ENCODE results near the gene ATG16L2. TPM values are rescaled to one million over a fixed set of nuclear protein-coding genes. Genes with fewer than 3 reads are reported as not detected.
"Not testable (repeated sequence)": the region's sequence is repeated elsewhere in the genome, so short reads cannot be mapped to it uniquely, and the experiment has no call there.

The ATG16L2 gene
- total and polyA plus RNA-seq, 4 donors, result 42.6 to 86.0 (median 61.4) TPM

- 87 to 100% methylated on average over 6 of the region's 6 CpGs for WGBS, 2 donors
- H3K4me1 ChIP-seq (ENCODE audit: control insufficient read depth in 5 of 5, insufficient read depth in 5 of 5, low read length in 5 of 5), result no peaks in the 10 kb centered on the region
- no peaks in the 10 kb centered on the region for H3K27me3 ChIP-seq (ENCODE audit: control insufficient read depth in 3 of 3, insufficient read depth in 3 of 3, low read length in 2 of 3)
- TF ChIP-seq, protein P1, sequence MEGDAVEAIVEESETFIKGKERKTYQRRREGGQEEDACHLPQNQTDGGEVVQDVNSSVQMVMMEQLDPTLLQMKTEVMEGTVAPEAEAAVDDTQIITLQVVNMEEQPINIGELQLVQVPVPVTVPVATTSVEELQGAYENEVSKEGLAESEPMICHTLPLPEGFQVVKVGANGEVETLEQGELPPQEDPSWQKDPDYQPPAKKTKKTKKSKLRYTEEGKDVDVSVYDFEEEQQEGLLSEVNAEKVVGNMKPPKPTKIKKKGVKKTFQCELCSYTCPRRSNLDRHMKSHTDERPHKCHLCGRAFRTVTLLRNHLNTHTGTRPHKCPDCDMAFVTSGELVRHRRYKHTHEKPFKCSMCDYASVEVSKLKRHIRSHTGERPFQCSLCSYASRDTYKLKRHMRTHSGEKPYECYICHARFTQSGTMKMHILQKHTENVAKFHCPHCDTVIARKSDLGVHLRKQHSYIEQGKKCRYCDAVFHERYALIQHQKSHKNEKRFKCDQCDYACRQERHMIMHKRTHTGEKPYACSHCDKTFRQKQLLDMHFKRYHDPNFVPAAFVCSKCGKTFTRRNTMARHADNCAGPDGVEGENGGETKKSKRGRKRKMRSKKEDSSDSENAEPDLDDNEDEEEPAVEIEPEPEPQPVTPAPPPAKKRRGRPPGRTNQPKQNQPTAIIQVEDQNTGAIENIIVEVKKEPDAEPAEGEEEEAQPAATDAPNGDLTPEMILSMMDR (IDR thresholded peaks at IDR 0.05; ENCODE audit: control extremely low read depth, extremely low read depth), result no peak
- no peak for DNase-seq
- no peak overlapping the region for H3K27ac ChIP-seq (ENCODE audit: low read depth in 1 of 2, low read length in 1 of 2)
- no peaks in the 10 kb centered on the region for H3K9me3 ChIP-seq (ENCODE audit: control insufficient read depth in 4 of 4, insufficient read depth in 3 of 4, low read length in 3 of 4)
- ATAC-seq (ENCODE audit: insufficient read depth, low FRiP score), result no peak
- H3K4me3 ChIP-seq, result no peak overlapping the region
- H3K9ac ChIP-seq (ENCODE audit: insufficient read depth in 1 of 2, low read length in 2 of 2), result no peak overlapping the region
- no peaks in the 10 kb centered on the region for H3K36me3 ChIP-seq (ENCODE audit: control insufficient read depth in 4 of 4, insufficient read depth in 4 of 4, low read length in 4 of 4)
Measured at GRCh38 chr11:72802822-72803221, 11.4 kb upstream of the ATG16L2 start.

DNA sequence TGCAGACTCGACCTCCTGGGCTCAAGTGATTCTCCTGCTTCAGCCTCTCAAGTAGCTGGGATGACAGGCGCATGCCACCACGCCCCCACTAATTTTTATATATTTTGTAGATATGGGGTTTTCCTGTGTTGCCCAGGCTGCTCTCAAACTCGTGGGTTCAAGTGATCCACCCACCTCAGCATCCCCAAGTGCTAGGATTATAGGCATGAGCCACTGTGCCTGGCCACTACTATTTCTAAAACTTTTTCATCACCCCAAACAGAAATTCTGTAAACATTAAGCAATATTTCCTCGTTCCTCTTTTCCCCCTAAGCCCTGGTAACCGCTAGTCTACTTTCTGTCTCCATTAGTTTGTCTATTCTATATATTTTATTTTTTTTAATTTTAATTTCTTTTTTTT lies 9.0 kb upstream of the ATG16L2 start:
- Histone ChIP-seq H3K4me3 (no peak overlapping the region), H3K9me3 (ENCODE audit: control insufficient read depth in 4 of 4, insufficient read depth in 3 of 4, low read length in 3 of 4) (no peaks in the 10 kb centered on the region), H3K4me1 (ENCODE audit: control insufficient read depth in 5 of 5, insufficient read depth in 5 of 5, low read length in 5 of 5) (no peaks in the 10 kb centered on the region), H3K27ac (ENCODE audit: low read depth in 1 of 2, low read length in 1 of 2) (no peak overlapping the region), H3K36me3 (ENCODE audit: control insufficient read depth in 4 of 4, insufficient read depth in 4 of 4, low read length in 4 of 4) (peaks cover 0 to 8% (median 4%) of the 10 kb centered on the region in 4 donors), H3K27me3 (ENCODE audit: control insufficient read depth in 3 of 3, insufficient read depth in 3 of 3, low read length in 2 of 3) (no peaks in the 10 kb centered on the region), H3K9ac (ENCODE audit: insufficient read depth in 1 of 2, low read length in 2 of 2) (no peak overlapping the region)
- no peak for DNase-seq
- WGBS, 2 donors, result 47 to 55% methylated on average over 6 of the region's 6 CpGs
- no peak for ATAC-seq (ENCODE audit: insufficient read depth, low FRiP score)
- TF ChIP-seq, protein P1 (IDR thresholded peaks at IDR 0.05; ENCODE audit: control extremely low read depth, extremely low read depth), result no peak

DNA sequence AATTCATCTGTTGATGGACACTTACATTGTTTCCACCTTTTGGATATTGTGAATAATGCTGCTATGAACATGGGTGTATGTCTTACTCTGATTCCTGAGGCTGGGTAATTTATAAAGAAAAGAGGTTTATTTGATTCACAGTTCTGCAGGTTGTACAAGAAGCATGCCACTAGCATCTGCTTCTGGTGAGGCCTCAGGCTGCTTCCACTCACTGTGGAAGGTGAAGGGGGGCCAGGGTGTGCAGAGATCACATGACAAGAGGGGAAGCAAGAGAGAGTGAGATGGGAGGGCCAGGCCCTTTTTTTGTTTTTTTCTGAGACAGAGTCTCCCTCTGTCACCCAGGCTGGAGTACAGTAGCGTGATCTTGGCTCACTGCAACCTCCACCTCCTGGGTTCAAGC lies 7.8 kb upstream of the ATG16L2 start:
- not testable (repeated sequence) for ATAC-seq (ENCODE audit: insufficient read depth, low FRiP score); H3K4me1 ChIP-seq (ENCODE audit: control insufficient read depth in 5 of 5, insufficient read depth in 5 of 5, low read length in 5 of 5); H3K27me3 ChIP-seq (ENCODE audit: control insufficient read depth in 3 of 3, insufficient read depth in 3 of 3, low read length in 2 of 3); H3K9ac ChIP-seq (ENCODE audit: insufficient read depth in 1 of 2, low read length in 2 of 2); H3K4me3 ChIP-seq; H3K36me3 ChIP-seq (ENCODE audit: control insufficient read depth in 4 of 4, insufficient read depth in 4 of 4, low read length in 4 of 4); H3K9me3 ChIP-seq (ENCODE audit: control insufficient read depth in 4 of 4, insufficient read depth in 3 of 4, low read length in 3 of 4); H3K27ac ChIP-seq (ENCODE audit: low read depth in 1 of 2, low read length in 1 of 2); DNase-seq
- 85 to 100% methylated on average over 1 of the region's 1 CpG for WGBS, 2 donors

DNA sequence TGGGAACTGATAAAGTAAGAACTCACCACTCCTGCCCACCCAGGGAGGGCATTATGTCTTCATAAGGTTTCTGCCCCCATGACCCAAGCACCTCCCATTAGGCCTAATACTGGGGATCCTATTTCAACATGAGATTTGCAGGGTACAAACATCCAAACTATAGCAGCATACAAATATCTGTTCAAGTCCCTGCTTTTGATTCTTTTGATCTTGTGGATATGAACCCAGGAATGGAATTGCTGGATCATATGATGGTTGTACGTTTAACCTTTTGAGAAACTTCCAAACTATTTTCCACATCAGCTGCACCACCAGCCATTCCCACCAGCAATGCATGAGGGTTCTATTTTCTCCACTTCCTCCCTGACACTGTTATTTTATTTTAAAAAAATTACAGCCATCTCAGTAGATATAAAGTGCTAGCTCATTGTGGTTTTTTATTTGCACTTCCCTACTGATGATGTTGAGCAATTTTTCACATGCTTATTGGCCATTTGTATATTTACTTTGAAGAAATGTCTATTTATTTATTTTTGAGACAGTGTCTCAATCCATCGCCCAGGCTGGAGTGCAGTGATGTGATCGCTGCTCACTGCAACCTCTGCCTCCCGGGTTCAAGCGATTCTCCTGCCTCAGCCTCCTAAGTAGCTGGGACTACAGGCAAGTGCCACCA lies 7.1 kb upstream of the ATG16L2 start:
- Histone ChIP-seq H3K4me1 (ENCODE audit: control insufficient read depth in 5 of 5, insufficient read depth in 5 of 5, low read length in 5 of 5) (peaks cover 0 to 3% (median 0%) of the 10 kb centered on the region in 5 donors), H3K27ac (ENCODE audit: low read depth in 1 of 2, low read length in 1 of 2) (peak overlapping the region in 1 of 2 donors; percentile 73), H3K9ac (ENCODE audit: insufficient read depth in 1 of 2, low read length in 2 of 2) (no peak overlapping the region), H3K9me3 (ENCODE audit: control insufficient read depth in 4 of 4, insufficient read depth in 3 of 4, low read length in 3 of 4) (no peaks in the 10 kb centered on the region), H3K27me3 (ENCODE audit: control insufficient read depth in 3 of 3, insufficient read depth in 3 of 3, low read length in 2 of 3) (no peaks in the 10 kb centered on the region), H3K36me3 (ENCODE audit: control insufficient read depth in 4 of 4, insufficient read depth in 4 of 4, low read length in 4 of 4) (peaks cover 0 to 8% (median 4%) of the 10 kb centered on the region in 4 donors), H3K4me3 (no peak overlapping the region)
- TF ChIP-seq, protein P1 (IDR thresholded peaks at IDR 0.05; ENCODE audit: control extremely low read depth, extremely low read depth), result no peak
- ATAC-seq (ENCODE audit: insufficient read depth, low FRiP score), result peak; percentile 37
- DNase-seq, result no peak
- WGBS, 2 donors, result 31 to 48% methylated on average over 5 of the region's 5 CpGs

Data from lung (tissue), 12 donors.